Mucosa of descending colon (tissue), 3 donors: ENCODE data around the gene NUP153. TPM values are rescaled to one million over a fixed set of nuclear protein-coding genes. Genes with fewer than 3 reads are reported as not detected.

Source experiments
- ATAC-seq: fragments of 200-7000 bp; cut with Tn5 transposase; one replicate; pipeline ENCODE4 v1.9.1; 2020; ENCODE audit warnings: mild to moderate bottlenecking, moderate library complexity
- DNase-seq, 3 donors: peaks; one replicate each; pipeline ENCODE4 v3.0.0-alpha.2; 2020
- H3K36me3 ChIP-seq: fragments of 200-600 bp; one replicate; pipeline ENCODE4 v1.8.0; 2021; ENCODE audit warnings: low read depth, mild to moderate bottlenecking
- H3K4me1 ChIP-seq: fragments of 200-600 bp; one replicate; pipeline ENCODE4 v1.8.0; 2021; ENCODE audit warnings: low read depth, mild to moderate bottlenecking
- H3K4me3 ChIP-seq: fragments of 200-600 bp; one replicate; pipeline ENCODE4 v1.8.0; 2021; ENCODE audit warnings: mild to moderate bottlenecking
- H3K9me3 ChIP-seq: fragments of 200-600 bp; one replicate; pipeline ENCODE4 v1.8.0; 2021; ENCODE audit warnings: mild to moderate bottlenecking
- CTCF ChIP-seq: fragments of 200-600 bp; IDR thresholded peaks from one replicate; pipeline ENCODE4 v1.8.0; 2022; ENCODE audit warnings: antibody characterized with exemption, mild to moderate bottlenecking
- intact Hi-C, 2 donors: fragments of 100-400 bp; cut with DNase I in 1 of 2; cut with micrococcal nuclease in 1 of 2; formaldehyde crosslinking; loops; one replicate each; pipeline versions ENCODE4 v1.11.0 to v1.11.1; 2022; cut with DNase I, micrococcal nuclease
- total RNA-seq, 3 donors: library from RNA; stranded (reverse); fragmentation: NEBNext Ultra II Directional in 2 of 3; extraction: Animal tissue kit (Norgen Biotek cat#: 25700) in 2 of 3; gene quantifications; one replicate each; pipeline versions ENCODE4 v1.2.1 to v1.2.4, GENCODE V29; 2021 to 2023
- donor health status: DM: no; HTN: no; CAD: no; lungs with moderate emphysema.
- donor health status: DM: no; HTN: no; CAD: no.
- donor health status: DM: no; HTN: yes; CAD: no.

Gene NUP153
- total RNA-seq, 3 donors from 2014 or later = 29.8 to 34.0 (median 33.3) TPM

GRCh38 chr6:17635568-17635967, 71.2 kb downstream of the NUP153 start:
- DNase-seq (no peak), ATAC-seq (no peak)
- TF ChIP-seq CTCF = no peak
- intact Hi-C loops = no loop called here
- Histone ChIP-seq H3K36me3 (peaks cover 8% of the 10 kb centered on the region), H3K9me3 (no peaks in the 10 kb centered on the region), H3K4me1 (peaks cover 3% of the 10 kb centered on the region), H3K4me3 (no peak overlapping the region)

GRCh38 chr6:17633465-17634188, 73.1 kb downstream of the NUP153 start:
- no peaks in the 10 kb centered on the region for H3K9me3 ChIP-seq
- H3K4me1 ChIP-seq = peaks cover 7% of the 10 kb centered on the region
- ATAC-seq (no peak), DNase-seq (no peak)
- H3K36me3 ChIP-seq = peaks cover 8% of the 10 kb centered on the region
- no peak for TF ChIP-seq CTCF
- H3K4me3 ChIP-seq = no peak overlapping the region
- intact Hi-C loops = no loop called here

GRCh38 chr6:17632934-17633333, 73.8 kb downstream of the NUP153 start:
- Histone ChIP-seq H3K36me3 (peaks cover 2% of the 10 kb centered on the region), H3K9me3 (no peaks in the 10 kb centered on the region), H3K4me1 (peaks cover 7% of the 10 kb centered on the region), H3K4me3 (no peak overlapping the region)
- TF ChIP-seq CTCF = no peak
- ATAC-seq (no peak), DNase-seq (no peak)
- intact Hi-C loops = no loop called here

- intact Hi-C loops = no loop called here
- TF ChIP-seq CTCF = no peak
- ATAC-seq (peak; percentile 28), DNase-seq (no peak)
- Histone ChIP-seq H3K4me3 (no peak overlapping the region), H3K4me1 (peaks cover 7% of the 10 kb centered on the region), H3K36me3 (peaks cover 1% of the 10 kb centered on the region), H3K9me3 (no peaks in the 10 kb centered on the region)
These were observed 76.1 kb downstream of the NUP153 start for GRCh38 chr6:17630511-17631073.

GRCh38 chr6:17629824-17630510, 76.8 kb downstream of the NUP153 start:
- H3K9me3 ChIP-seq = no peaks in the 10 kb centered on the region
- ATAC-seq (peak; percentile 59), DNase-seq (no peak)
- peaks cover 8% of the 10 kb centered on the region for H3K36me3 ChIP-seq
- no peak overlapping the region for H3K4me3 ChIP-seq
- no peak for TF ChIP-seq CTCF
- intact Hi-C loops = no loop called here
- H3K4me1 ChIP-seq = peaks cover 7% of the 10 kb centered on the region
